ENCODE measurements around the gene HOXC12.

Gene HOXC12

DNA sequence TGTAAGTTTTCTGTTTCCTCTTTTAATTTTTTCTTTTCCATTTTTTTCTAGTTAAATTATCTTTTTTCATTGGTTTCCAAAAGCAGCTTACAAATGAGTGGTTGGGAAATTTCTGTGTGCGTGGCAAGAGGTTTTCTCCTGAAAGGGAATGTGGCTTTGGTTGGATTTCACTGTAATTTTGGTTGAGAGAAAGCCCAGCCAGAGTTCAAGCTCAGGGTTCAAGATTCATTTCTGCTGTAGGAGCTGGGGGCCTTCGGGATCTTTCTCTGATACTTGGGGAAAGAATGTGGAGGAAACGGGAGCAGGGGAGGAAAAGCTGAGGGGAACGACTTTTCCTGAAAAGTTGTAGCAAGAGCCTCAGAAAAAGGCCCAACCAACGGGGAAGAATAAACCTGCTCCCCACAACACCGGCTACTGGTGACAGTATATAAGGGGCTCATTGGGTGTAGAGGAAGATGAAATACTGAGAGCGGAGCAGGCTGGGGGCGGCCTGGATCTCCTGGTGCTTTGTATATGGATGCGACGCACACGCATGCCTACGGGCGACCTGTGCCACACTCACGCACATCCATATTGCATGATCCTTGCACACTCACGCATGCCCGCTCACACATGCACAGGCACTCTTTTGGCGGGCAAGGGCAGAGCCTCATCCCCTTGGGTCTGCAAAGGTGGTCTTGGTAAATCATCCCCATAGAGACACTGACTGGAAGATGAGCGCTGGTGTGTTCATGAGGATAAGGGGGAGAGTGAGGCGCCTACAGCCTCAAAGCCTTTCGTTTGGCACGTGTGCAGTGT, 32.2 kb downstream of the HOXC12 start:
- POLR2A ChIA-PET (ENCODE audit: low non-redundant PET) = no interaction called here
- no peak for TF ChIP-seq CTCF (conservative IDR thresholded peaks at IDR 0.05; ENCODE audit: low read depth)
- no peak for DNase-seq (ENCODE audit: low spot score)
- CTCF ChIA-PET = interaction anchor here (0.6 to 3.7 kb wide), 7 partner anchors 19 to 220 kb away, joined by 3 to 25 read pairs (median 5); partner anchors contain the start of gene HOXC8
- H3K27ac ChIP-seq = no peak overlapping the region

DNA sequence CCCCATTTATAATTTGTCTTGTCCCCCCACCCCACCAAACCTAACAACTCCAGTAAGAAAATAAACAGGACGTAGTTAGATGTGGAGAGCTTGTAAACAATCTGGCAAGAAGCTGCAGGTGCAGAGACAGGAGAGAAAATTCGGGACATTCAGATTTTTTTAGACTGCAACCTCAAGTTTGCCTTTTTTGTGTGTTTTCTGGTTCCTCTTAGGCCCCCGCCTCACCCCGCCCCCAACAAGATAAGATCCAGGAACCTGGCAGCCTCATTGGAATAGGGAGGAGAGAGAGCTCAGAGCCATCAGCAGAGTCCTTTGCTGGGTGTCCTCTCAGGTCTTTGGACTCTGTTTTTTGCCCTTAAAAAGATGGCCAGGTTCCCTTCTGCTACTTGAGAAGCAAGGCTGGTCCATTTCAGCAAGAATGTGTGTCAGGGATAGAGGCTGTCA, 33.1 kb downstream of the HOXC12 start:
- CTCF ChIA-PET = interaction anchor here (0.6 to 3.7 kb wide), 8 partner anchors 12 to 241 kb away, joined by 3 to 25 read pairs (median 6); partner anchors contain the start of gene HOXC9
- no peak for DNase-seq (ENCODE audit: low spot score)
- POLR2A ChIA-PET (ENCODE audit: low non-redundant PET) = no interaction called here
- no peak for TF ChIP-seq CTCF (conservative IDR thresholded peaks at IDR 0.05; ENCODE audit: low read depth)
- H3K27ac ChIP-seq = no peak overlapping the region

DNA sequence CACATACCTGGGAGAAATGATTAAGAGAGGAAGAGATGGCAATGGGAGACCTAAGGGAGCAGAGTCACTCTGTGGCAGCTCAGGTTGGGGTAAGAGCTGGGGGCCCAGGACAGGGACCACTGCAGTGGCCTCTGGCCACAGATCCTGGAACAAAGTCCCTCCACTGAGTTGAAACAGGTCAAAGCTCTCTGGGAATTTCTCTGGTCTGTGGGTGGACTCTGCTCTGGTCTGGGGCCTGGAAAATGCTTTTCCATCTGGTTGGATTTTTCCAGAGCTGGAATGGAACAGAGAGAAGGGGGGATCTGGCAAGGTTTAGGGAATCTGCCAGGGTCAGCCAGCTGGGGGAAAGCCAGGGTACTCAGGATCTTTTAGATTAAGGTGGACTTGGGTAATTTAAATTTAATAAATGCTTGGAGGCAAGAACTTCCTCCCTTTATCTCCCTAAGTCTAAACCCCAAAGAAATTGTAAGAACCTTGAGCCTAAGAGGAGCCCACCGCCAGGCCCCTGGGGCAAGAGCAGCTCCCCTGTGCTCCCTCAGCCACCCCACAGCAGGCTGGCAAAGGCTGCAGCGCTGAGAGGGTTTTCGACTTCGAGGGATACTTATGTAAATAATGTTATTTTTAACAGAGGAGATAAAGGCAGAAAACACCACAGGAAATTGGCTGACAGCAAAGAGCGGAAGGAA, 34.0 kb downstream of the HOXC12 start:
- ChIA-PET POLR2A (ENCODE audit: low non-redundant PET) (no interaction called here), CTCF (interaction anchor here (0.6 to 1.5 kb wide), 5 partner anchors 11 to 213 kb away, joined by 3 to 9 read pairs (median 3); partner anchors contain the start of gene HOXC9)
- no peak for TF ChIP-seq CTCF (conservative IDR thresholded peaks at IDR 0.05; ENCODE audit: low read depth)
- DNase-seq (ENCODE audit: low spot score) = no peak
- H3K27ac ChIP-seq = no peak overlapping the region

DNA sequence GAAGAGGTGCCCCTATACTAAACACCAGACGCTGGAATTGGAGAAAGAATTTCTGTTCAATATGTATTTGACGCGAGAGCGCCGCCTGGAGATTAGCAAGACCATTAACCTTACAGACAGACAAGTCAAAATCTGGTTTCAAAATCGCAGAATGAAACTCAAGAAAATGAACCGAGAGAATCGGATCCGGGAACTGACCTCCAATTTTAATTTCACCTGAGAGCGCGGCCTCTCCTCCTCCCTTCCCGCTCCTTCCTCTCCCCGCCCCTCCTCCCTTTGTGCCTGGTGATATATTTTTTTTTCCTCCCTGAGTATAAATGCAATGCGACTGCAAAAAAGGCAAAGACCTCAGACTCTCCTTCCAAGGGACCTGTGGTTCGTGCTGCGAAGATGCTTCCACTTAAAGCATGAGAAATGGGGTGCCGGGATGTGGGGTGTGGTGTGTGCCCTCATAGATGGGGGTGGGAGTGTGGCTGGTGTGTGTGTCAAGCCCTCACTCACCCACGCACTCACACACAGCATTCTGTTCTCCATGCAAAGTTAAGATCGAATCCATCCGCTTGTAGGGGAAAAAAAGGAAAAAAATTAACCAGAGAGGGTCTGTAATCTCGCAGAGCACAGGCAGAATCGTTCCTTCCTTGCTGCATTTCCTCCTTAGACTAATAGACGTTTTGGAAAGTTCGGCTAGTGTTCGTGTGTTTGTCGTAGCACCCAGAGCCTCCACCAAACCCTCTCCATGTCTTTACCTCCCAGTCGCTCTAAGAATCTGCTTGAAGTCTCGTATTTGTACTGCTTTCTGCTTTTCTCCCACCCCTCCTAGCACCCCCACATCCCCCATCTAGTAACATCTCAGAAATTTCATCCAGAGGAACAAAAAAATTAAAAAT, 34.8 kb downstream of the HOXC12 start:
- ChIA-PET CTCF (interaction anchor here (0.7 to 1.5 kb wide), 3 partner anchors 13 to 212 kb away, joined by 3 to 9 read pairs (median 9); no protein-coding TSS in a partner anchor), POLR2A (ENCODE audit: low non-redundant PET) (no interaction called here)
- DNase-seq (ENCODE audit: low spot score) = no peak

DNA sequence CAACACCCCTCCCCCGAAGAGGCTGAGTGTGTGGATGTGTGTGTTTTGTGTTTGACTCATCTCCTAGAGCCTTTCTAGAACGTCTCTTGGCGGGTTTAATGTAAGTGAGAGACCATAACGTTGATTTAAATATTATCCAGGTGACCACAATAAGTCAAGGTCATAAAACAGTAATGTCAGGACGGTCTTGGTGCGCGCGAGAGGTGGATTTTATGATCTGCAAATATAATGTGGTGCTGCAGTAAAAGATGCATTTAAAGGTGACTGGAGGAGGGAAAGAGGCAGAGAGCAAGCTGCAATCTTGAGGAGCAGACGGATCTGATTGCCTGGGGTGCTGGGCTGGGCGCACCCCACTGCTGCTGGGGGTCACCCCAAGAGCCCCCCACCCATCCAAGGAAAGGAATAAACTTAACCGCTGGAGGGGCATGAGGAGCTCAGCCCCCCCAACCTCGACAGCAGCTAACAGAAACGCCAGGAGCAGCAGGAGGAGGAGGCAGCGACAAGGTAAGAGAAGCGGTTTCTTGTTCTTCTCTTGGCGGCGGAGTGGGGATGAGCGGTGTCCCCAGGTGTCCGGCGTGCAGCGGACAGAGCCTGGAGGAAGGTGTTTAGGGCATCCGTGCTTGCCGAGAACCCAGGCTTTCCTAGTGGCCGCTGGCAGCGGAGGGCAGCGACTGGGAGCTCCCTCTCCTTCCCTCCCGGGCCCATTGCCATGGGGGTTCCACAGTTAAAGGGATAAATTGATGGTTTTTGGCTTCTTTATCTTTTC, 35.8 kb downstream of the HOXC12 start:
- CTCF ChIA-PET = interaction anchor here (0.6 to 2.0 kb wide), 4 partner anchors 12 to 218 kb away, joined by 3 to 9 read pairs (median 6); no protein-coding TSS in a partner anchor
- POLR2A ChIA-PET (ENCODE audit: low non-redundant PET) = interaction anchor here (0.6 kb wide), 1 partner anchor 202 kb away, joined by 5 read pairs; no protein-coding TSS in a partner anchor
- TF ChIP-seq CTCF (conservative IDR thresholded peaks at IDR 0.05; ENCODE audit: low read depth) = no peak
- H3K27ac ChIP-seq = no peak overlapping the region
- no peak for DNase-seq (ENCODE audit: low spot score)

More for the DNA sequence above, 34.8 kb downstream of the HOXC12 start:
- no peak overlapping the region for H3K27ac ChIP-seq
- peak; percentile 57 for TF ChIP-seq CTCF (conservative IDR thresholded peaks at IDR 0.05; ENCODE audit: low read depth)
